Stimulated activated CD4-positive, alpha-beta T cell treated with anti-CD3 and anti-CD28 coated beads, Interleukin-2, amount 100 ng/mL, for 24 hours (primary cell): Measurements from ENCODE around the gene ZER1.
"Not testable (repeated sequence)": the region's sequence is repeated elsewhere in the genome, so short reads cannot be mapped to it uniquely, and the experiment has no call there.

Experiments
- DNase-seq, 2 donors: peaks; one replicate each; pipeline ENCODE4 v3.0.0-alpha.2; 2020

The ZER1 gene

GRCh38 chr9:128786681-128787601, 15.2 kb upstream of the ZER1 start, which contains the start of gene TBC1D13:
Gene TBC1D13, plus strand, starts transcription at chr9:128787253. Its CDS starts 101 bp downstream, at chr9:128787354.
- peak; percentile 89 to 92 for DNase-seq

GRCh38 chr9:128785427-128785826, 13.7 kb upstream of the ZER1 start:
- DNase-seq: no peak

DNA sequence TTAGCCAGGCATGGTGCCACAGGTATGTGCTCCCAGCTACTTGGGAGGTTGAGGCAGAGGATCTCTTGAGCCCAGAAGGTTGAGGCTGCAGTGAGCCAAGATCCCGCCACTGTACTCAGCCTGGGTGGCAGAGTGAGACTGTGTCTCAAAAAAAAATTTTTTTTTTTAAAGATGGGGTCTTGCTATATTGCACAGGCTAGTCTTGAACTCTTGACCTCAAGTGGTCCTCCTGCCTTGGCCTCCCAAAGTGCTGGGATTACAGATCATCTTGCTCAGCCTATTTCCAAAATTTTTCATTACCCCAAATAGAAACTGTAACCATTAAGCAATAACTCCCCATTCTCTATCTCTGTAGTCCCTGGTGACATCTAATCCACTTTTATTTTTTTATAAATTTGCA, 10.9 kb upstream of the ZER1 start:
- DNase-seq: no peak

GRCh38 chr9:128781187-128782070, 9.7 kb upstream of the ZER1 start:
- DNase-seq: no peak

DNA sequence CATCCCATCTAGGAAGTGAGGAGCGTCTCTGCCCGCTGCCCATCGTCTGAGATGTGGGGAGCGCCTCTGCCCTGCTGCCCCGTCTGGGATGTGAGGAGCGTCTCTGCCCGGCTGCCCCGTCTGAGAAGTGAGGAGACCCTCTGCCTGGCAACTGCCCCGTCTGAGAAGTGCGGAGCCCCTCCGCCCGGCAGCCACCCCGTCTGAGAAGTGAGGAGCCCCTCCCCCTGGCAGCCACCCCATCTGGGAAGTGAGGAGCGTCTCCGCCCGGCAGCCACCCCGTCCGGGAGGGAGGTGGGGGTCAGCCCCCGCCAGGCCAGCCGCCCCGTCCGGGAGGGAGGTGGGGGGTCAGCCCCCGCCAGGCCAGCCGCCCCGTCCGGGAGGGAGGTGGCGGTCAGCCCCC, 8.4 kb upstream of the ZER1 start:
- DNase-seq: not testable (repeated sequence)

- no peak for DNase-seq
Measured at GRCh38 chr9:128774804-128775203, 3.1 kb upstream of the ZER1 start.

- DNase-seq: no peak
Measured at GRCh38 chr9:128773049-128773448, 1.3 kb upstream of the ZER1 start.

DNA sequence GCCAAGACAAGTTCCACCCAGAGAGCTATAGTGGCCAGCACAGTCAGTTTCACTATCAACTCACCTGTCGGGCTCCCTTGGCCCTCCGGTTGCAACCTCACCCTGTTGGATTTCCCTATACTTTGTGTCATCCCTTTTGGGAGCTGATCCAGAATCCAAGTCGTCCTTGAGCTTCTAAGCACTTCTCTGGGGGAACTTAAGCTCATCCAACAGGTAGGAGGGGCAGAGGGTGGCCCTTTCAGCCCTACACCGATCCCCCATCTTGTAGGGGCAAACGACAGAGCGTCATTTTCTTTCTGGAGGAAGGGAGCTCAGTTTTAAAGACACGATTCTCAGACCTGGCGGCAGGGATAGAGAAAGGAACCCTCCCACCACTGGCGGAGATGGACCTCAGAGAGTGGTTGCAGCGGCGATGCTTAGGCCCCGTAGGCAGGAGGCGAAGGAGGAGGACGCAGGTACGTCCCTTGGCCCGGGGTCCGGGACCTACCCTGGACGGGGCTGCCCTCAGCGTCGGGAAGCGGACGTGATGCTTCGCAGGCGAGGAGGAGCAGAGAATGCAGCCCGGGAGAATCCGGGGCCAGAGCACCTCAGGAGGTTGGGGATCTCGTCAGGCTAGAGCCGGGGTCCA, 519 bp downstream of the ZER1 start:
- no peak for DNase-seq

- DNase-seq: no peak
Measured at GRCh38 chr9:128770286-128771030, 1.3 kb downstream of the ZER1 start.

DNA sequence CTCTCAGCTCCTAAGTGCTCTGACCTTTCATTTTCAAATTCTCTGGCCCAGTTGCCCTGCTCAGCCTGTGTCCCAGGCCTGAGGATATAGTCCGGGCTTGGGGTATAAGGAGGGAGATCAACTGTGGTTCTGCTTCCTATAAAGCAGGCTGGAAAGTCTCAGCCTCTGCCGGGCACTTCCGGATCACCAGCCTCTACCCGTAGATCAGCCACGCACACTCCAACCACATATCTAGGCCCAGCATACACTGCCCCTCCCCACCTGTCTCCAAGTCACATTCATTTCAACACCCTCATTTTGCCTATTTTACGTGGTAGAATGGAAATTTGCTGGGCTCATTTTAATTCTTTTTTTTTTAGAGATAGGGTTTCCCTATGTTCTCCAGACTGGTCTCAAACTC, 3.1 kb downstream of the ZER1 start:
- no peak for DNase-seq

DNA sequence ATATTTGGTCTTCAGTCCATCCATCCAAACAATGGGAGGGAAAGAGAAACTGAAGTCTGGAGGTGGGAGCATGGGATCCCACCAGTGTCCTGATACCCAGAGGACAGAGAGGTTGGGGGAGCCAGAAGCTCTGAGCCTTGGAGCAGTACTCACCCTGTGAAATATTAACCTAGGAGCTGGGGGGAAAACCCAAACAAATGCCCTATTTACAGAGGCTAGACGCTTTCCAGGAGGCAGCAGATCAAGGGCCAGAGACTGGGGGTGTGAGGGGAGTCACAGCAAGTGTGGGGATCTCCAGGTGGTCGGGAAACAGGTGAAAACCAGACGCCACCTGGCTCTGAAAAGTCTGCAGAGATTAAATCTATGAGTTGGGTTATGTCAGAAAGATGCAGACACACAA, 6.2 kb downstream of the ZER1 start:
- no peak for DNase-seq

GRCh38 chr9:128764361-128764760, 7.4 kb downstream of the ZER1 start:
- no peak for DNase-seq

- DNase-seq: no peak
Measured at GRCh38 chr9:128762671-128763449, 8.9 kb downstream of the ZER1 start.

GRCh38 chr9:128757602-128758001, 14.1 kb downstream of the ZER1 start:
- DNase-seq: no peak

- DNase-seq: no peak
Measured at GRCh38 chr9:128753627-128754026, 18.1 kb downstream of the ZER1 start.

- no peak for DNase-seq
Measured at GRCh38 chr9:128750926-128751595, 20.7 kb downstream of the ZER1 start.

DNA sequence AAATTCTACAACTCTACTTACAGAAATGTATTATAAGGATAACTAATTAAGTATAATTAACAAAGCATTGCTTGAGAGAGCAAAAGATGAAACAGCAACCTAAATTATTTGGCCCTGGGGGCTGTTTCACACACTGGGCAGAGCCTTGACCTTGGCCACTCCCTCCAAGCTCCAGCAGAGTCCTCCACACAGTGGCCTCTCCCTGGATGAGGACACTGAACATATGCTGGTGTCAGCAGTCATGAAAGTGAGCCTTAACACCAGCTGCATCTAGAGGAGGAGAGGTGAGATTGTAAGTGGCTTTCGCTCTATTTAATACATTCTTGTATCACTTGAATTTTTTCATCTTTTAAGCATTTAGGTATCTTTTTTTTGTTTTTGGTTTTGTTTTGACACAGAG, 24.5 kb downstream of the ZER1 start:
- no peak for DNase-seq

DNA sequence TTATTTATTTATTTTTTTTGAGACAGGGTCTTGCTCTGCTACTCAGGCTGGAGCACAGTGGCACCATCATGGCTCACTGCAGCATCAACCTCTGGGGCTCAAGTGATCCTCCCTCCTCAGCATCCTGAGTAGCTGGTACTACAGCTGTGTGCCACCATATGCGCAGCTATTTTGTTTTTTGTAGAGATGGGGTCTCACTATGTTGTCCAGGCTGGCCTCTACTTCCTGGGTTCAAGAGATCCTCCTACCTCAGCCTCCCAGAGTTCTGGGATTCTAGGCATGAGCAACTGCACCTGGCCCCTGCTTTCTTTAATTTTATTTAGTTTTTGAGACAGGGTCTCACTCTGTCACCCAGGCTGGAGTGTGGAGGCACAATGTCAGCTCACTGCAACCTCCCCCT, 28.3 kb downstream of the ZER1 start:
- no peak for DNase-seq

GRCh38 chr9:128742401-128742800, 29.3 kb downstream of the ZER1 start:
- DNase-seq: no peak

DNA sequence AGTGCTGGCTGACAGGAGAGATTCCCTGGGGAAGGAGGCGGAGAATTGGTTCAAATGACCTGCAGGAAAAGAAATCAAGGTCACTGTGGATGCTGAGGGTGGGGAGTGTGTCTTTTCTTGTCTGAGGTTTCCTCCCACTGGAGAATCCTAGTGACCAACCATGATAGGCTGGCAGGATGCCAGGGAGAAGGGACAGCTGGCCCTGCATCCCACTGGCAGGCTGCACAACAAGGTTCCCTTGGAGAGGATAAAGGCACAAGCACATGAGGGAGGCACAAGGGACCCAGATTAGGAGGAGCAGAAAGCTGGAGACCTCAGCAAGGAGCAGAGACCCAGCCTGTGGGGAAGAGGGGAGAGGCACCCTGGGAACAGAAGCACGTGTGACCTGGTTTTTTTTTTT, 36.4 kb downstream of the ZER1 start:
- no peak for DNase-seq

DNA sequence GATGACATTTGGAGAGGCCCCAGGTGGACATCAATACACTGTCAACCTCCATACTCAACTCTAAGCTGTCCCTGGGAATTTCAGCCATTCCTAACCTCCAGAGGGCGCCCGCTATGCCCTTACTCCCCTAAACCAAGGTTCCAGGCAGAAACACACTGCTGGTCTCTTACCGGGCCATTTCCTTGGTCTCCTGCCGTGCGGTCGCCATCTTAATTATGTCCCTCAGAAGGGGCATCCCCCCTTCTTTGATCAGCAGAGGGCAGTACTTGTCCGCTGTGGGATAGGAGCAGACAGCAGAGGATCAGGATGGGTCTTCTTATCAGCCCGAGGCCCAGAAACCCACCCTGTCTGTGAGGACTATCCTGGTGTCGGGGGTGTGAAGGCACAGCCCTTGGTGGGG, 38.5 kb downstream of the ZER1 start:
- DNase-seq: peak in 1 of 2 donors; percentile 32
